LNCaP clone FGC (cell line): ENCODE data around the gene ASB16.

Source experiments
- DNase-seq: peaks from one replicate; pipeline ENCODE4 v3.0.0-alpha.2; 2011; ENCODE audit warnings: low read depth
- H3K4me3 ChIP-seq: 2 replicates; pipeline ENCODE4 v1.5.1; 2011; ENCODE audit warnings: mild to moderate bottlenecking, low read depth, low read length, control low read depth
- CTCF ChIP-seq: IDR thresholded peaks from 2 replicates; pipeline ENCODE4 v1.5.1; 2012; ENCODE audit warnings: mild to moderate bottlenecking; ENCODE audit not compliant: control insufficient read depth, insufficient read depth; ENCODE audit errors: extremely low read depth

The ASB16 gene

GRCh38 chr17:44187131-44187899, 16.8 kb downstream of the ASB16 start:
- H3K4me3 ChIP-seq: peak overlapping the region; percentile 90
- no peak for TF ChIP-seq CTCF
- DNase-seq: no peak

GRCh38 chr17:44188576-44189403, 18.3 kb downstream of the ASB16 start:
- no peak for DNase-seq
- H3K4me3 ChIP-seq: no peak overlapping the region
- no peak for TF ChIP-seq CTCF

- no peak for DNase-seq
- TF ChIP-seq CTCF: no peak
- no peak overlapping the region for H3K4me3 ChIP-seq
Measured at GRCh38 chr17:44190481-44190880, 20.0 kb downstream of the ASB16 start.

GRCh38 chr17:44191369-44191768, 20.9 kb downstream of the ASB16 start:
- no peak overlapping the region for H3K4me3 ChIP-seq
- no peak for TF ChIP-seq CTCF
- no peak for DNase-seq

GRCh38 chr17:44191941-44192496, 21.5 kb downstream of the ASB16 start:
- no peak for DNase-seq
- no peak overlapping the region for H3K4me3 ChIP-seq
- no peak for TF ChIP-seq CTCF

GRCh38 chr17:44192750-44193149, 22.2 kb downstream of the ASB16 start:
- DNase-seq: no peak
- no peak overlapping the region for H3K4me3 ChIP-seq
- TF ChIP-seq CTCF: no peak
